GM19351 (cell line): ENCODE measurements around the gene TMEM201.

Experiments used
- ATAC-seq: cut with Tn5 transposase; IDR thresholded peaks from one replicate; pipeline ENCODE4 v1.9.1; 2021; ENCODE audit warnings: mild to moderate bottlenecking, moderate library complexity; ENCODE audit not compliant: unreplicated experiment

The TMEM201 gene

GRCh38 chr1:9598316-9598700 is 9.6 kb downstream of the TMEM201 start:
- ATAC-seq: no peak

- ATAC-seq: no peak
Observed at GRCh38 chr1:9599741-9600140, 11.0 kb downstream of the TMEM201 start.

GRCh38 chr1:9600861-9601834 is 12.4 kb downstream of the TMEM201 start:
- ATAC-seq: no peak

- ATAC-seq: no peak
Observed at GRCh38 chr1:9601942-9602793, 13.5 kb downstream of the TMEM201 start.

- ATAC-seq: no peak
Observed at GRCh38 chr1:9602794-9603167, 14.1 kb downstream of the TMEM201 start.

GRCh38 chr1:9603307-9603706 is 14.6 kb downstream of the TMEM201 start:
- no peak for ATAC-seq

GRCh38 chr1:9603766-9604753 is 15.3 kb downstream of the TMEM201 start:
- no peak for ATAC-seq

GRCh38 chr1:9604836-9605235 is 16.1 kb downstream of the TMEM201 start:
- ATAC-seq: no peak

- ATAC-seq: no peak
Observed at GRCh38 chr1:9605946-9606455, 17.3 kb downstream of the TMEM201 start.

- no peak for ATAC-seq
Observed at GRCh38 chr1:9606458-9606857, 17.7 kb downstream of the TMEM201 start.

- ATAC-seq: no peak
Observed at GRCh38 chr1:9606948-9607347, 18.2 kb downstream of the TMEM201 start.

GRCh38 chr1:9607352-9607751 is 18.6 kb downstream of the TMEM201 start:
- ATAC-seq: no peak

GRCh38 chr1:9609998-9610397 is 21.3 kb downstream of the TMEM201 start:
- ATAC-seq: no peak

- ATAC-seq: no peak
Observed at GRCh38 chr1:9610548-9610947, 21.8 kb downstream of the TMEM201 start.

GRCh38 chr1:9611716-9612115 is 23.0 kb downstream of the TMEM201 start:
- no peak for ATAC-seq

GRCh38 chr1:9612162-9612845 is 23.6 kb downstream of the TMEM201 start:
- no peak for ATAC-seq

- ATAC-seq: no peak
Observed at GRCh38 chr1:9612871-9613624, 24.3 kb downstream of the TMEM201 start.

- ATAC-seq: no peak
Observed at GRCh38 chr1:9613625-9614299, 25.1 kb downstream of the TMEM201 start.
